H1 (cell line): ENCODE data around the gene USH1C. TPM values are rescaled to one million over a fixed set of nuclear protein-coding genes. Genes with fewer than 3 reads are reported as not detected.

Source experiments
- CTCF ChIA-PET: fragments of 300-600 bp; sonication (Branson Sonifier 250); formaldehyde crosslinking; loops from one replicate; lab custom pipeline; 2021; ENCODE audit not compliant: partially characterized antibody; lab: Charles Lee
- POLR2A ChIA-PET: fragments of 300-600 bp; sonication (Branson Sonifier 250); formaldehyde crosslinking; loops from one replicate; lab custom pipeline; 2021; ENCODE audit warnings: inconsistent platforms; ENCODE audit not compliant: partially characterized antibody; lab: Charles Lee
- DNase-seq, 2 experiments: peaks; one replicate each; pipeline versions ENCODE4 v3.0.0 to v3.0.0-alpha.2; 2010 to 2022; ENCODE audit warnings: low spot score in 2 of 2, low read depth in 1 of 2, mixed read lengths in 1 of 2
- FAIRE-seq: peaks from 2 replicates; lab custom pipeline; 2011; peaks lifted over from hg19 to GRCh38; lab: Jason Lieb, UNC
- H2AFZ ChIP-seq: 2 replicates; pipeline ENCODE4 v1.8.1; 2012; ENCODE audit warnings: low read length, inconsistent platforms
- H2AK5ac ChIP-seq: 2 replicates; pipeline ENCODE4 v1.6.1; 2013; ENCODE audit warnings: low read depth, low read length
- H2BK120ac ChIP-seq: replicated peaks from 2 replicates; pipeline ENCODE3; 2013; ENCODE audit warnings: low read depth, low read length, inconsistent platforms
- H2BK12ac ChIP-seq: 2 replicates; pipeline ENCODE4 v1.6.1; 2013; ENCODE audit warnings: low read depth, low read length
- H2BK15ac ChIP-seq: 2 replicates; pipeline ENCODE4 v1.6.1; 2013; ENCODE audit warnings: low read length
- H2BK20ac ChIP-seq: 2 replicates; pipeline ENCODE4 v1.6.1; 2013; ENCODE audit warnings: low read length
- H2BK5ac ChIP-seq: 2 replicates; pipeline ENCODE4 v1.6.1; 2013; ENCODE audit warnings: low read depth, low read length
- H3K14ac ChIP-seq: 2 replicates; pipeline ENCODE4 v1.6.1; 2013; ENCODE audit warnings: inconsistent platforms; ENCODE audit not compliant: insufficient read length
- H3K18ac ChIP-seq: 2 replicates; pipeline ENCODE4 v1.6.1; 2013; ENCODE audit warnings: low read length; ENCODE audit errors: extremely low read depth
- H3K23ac ChIP-seq: 2 replicates; pipeline ENCODE4 v1.6.1; 2013; ENCODE audit warnings: inconsistent platforms; ENCODE audit not compliant: insufficient read length
- H3K23me2 ChIP-seq: 2 replicates; pipeline ENCODE4 v1.6.1; 2013; ENCODE audit warnings: low read depth, low read length
- H3K27ac ChIP-seq: 2 replicates; pipeline ENCODE4 v1.6.1; 2011; ENCODE audit warnings: low read depth, low read length, inconsistent platforms
- H3K27me3 ChIP-seq, 4 experiments: replicated peaks in 1 of 4; 1 replicate in 1 of 4; 2 replicates in 3 of 4; pipeline versions ENCODE4 v1.6.1 to v1.8.1; 2011 to 2013; ENCODE audit warnings: low read length in 3 of 4, mild to moderate bottlenecking in 3 of 4, inconsistent platforms in 2 of 4, mixed read lengths in 2 of 4, moderate library complexity in 1 of 4; ENCODE audit not compliant: control insufficient read depth in 3 of 4, insufficient read depth in 3 of 4; ENCODE audit errors: extremely low read depth in 1 of 4
- H3K36me3 ChIP-seq, 4 experiments: 2 replicates each; pipeline versions ENCODE4 v1.6.1 to v1.8.1; 2011 to 2013; ENCODE audit warnings: mild to moderate bottlenecking in 4 of 4, low read length in 3 of 4, moderate library complexity in 2 of 4, control low read depth in 1 of 4, inconsistent platforms in 1 of 4; ENCODE audit not compliant: insufficient read depth in 4 of 4, control insufficient read depth in 2 of 4
- H3K4ac ChIP-seq: replicated peaks from 2 replicates; pipeline ENCODE3; 2013; ENCODE audit warnings: low read length, low read depth, mixed read lengths, inconsistent platforms; ENCODE audit not compliant: insufficient read length
- H3K4me1 ChIP-seq, 4 experiments: replicated peaks in 1 of 4; 1 replicate in 1 of 4; 2 replicates in 3 of 4; pipeline versions ENCODE4 v1.6.1 to v1.8.1; 2011 to 2013; ENCODE audit warnings: low read length in 3 of 4, inconsistent platforms in 2 of 4, mixed read lengths in 1 of 4; ENCODE audit not compliant: insufficient read depth in 4 of 4, control insufficient read depth in 3 of 4
- H3K4me2 ChIP-seq, 2 experiments: 2 replicates each; pipeline versions ENCODE4 v1.6.1 to v1.8.1; 2011 to 2013; ENCODE audit warnings: low read depth in 2 of 2, low read length in 2 of 2, control low read depth in 1 of 2, inconsistent platforms in 1 of 2, mild to moderate bottlenecking in 1 of 2; ENCODE audit not compliant: insufficient read depth in 1 of 2
- H3K4me3 ChIP-seq, 4 experiments: fragments of 200-600, 300-600 bp in 1 of 4; sonication (generic), shearing (Covaris generic), sonication (Bioruptor Twin) in 1 of 4; 2 replicates each; pipeline versions ENCODE4 v1.5.1 to v1.8.1; 2011 to 2016; ENCODE audit warnings: low read length in 4 of 4, low read depth in 3 of 4, control low read depth in 2 of 4, inconsistent platforms in 2 of 4, mild to moderate bottlenecking in 2 of 4, mixed read lengths in 1 of 4, moderate library complexity in 1 of 4; ENCODE audit not compliant: insufficient read depth in 2 of 4; ENCODE audit errors: extremely low read depth in 1 of 4
- H3K56ac ChIP-seq: replicated peaks from 2 replicates; pipeline ENCODE3; 2013; ENCODE audit warnings: low read depth, mild to moderate bottlenecking, mixed read lengths, low read length, inconsistent platforms; ENCODE audit not compliant: insufficient read length
- H3K79me1 ChIP-seq: 2 replicates; pipeline ENCODE4 v1.6.1; 2013; ENCODE audit warnings: low read depth, low read length, control low read depth
- H3K79me2 ChIP-seq, 2 experiments: 2 replicates each; pipeline versions ENCODE4 v1.6.1 to v1.8.1; 2012 to 2013; ENCODE audit warnings: low read length in 2 of 2, mild to moderate bottlenecking in 2 of 2, inconsistent platforms in 1 of 2; ENCODE audit not compliant: insufficient read depth in 2 of 2, control insufficient read depth in 1 of 2
- H3K9ac ChIP-seq, 4 experiments: replicated peaks in 1 of 4; 1 replicate in 1 of 4; 2 replicates in 3 of 4; pipeline versions ENCODE4 v1.6.1 to v1.8.1; 2011 to 2013; ENCODE audit warnings: low read depth in 3 of 4, low read length in 3 of 4, control low read depth in 2 of 4, mild to moderate bottlenecking in 2 of 4, moderate library complexity in 2 of 4, inconsistent platforms in 1 of 4; ENCODE audit errors: extremely low read depth in 1 of 4
- H3K9me3 ChIP-seq, 2 experiments: 2 replicates each; pipeline versions ENCODE4 v1.6.1 to v1.8.1; 2012 to 2013; ENCODE audit warnings: mild to moderate bottlenecking in 2 of 2, moderate library complexity in 2 of 2, control low read depth in 1 of 2, inconsistent platforms in 1 of 2, low read depth in 1 of 2, low read length in 1 of 2, mixed read lengths in 1 of 2; ENCODE audit not compliant: insufficient read depth in 2 of 2
- H4K20me1 ChIP-seq, 2 experiments: replicated peaks in 1 of 2; 2 replicates each; pipeline versions ENCODE3 to v1.8.1; 2011 to 2013; ENCODE audit warnings: inconsistent platforms in 2 of 2, low read length in 2 of 2, mild to moderate bottlenecking in 1 of 2; ENCODE audit not compliant: insufficient read depth in 2 of 2, control insufficient read depth in 1 of 2
- H4K5ac ChIP-seq: 2 replicates; pipeline ENCODE4 v1.6.1; 2013; ENCODE audit warnings: low read length, low read depth, mixed read lengths, inconsistent platforms; ENCODE audit not compliant: insufficient read length
- H4K8ac ChIP-seq: 2 replicates; pipeline ENCODE4 v1.8.0; 2013; ENCODE audit warnings: mild to moderate bottlenecking, moderate library complexity, low read length, inconsistent platforms; ENCODE audit not compliant: insufficient read depth; ENCODE audit errors: extremely low read depth
- H4K91ac ChIP-seq: replicated peaks from 2 replicates; pipeline ENCODE3; 2013; ENCODE audit warnings: low read length, mixed read lengths, inconsistent platforms; ENCODE audit not compliant: insufficient read length
- BACH1 ChIP-seq: IDR thresholded peaks from 2 replicates; pipeline ENCODE4 v1.6.1; 2012; ENCODE audit warnings: low read length, improper control_type of control experiment
- CHD1 ChIP-seq: IDR thresholded peaks from 2 replicates; pipeline ENCODE4 v1.6.1; 2012; ENCODE audit warnings: low read depth, low read length, improper control_type of control experiment
- CHD2 ChIP-seq: IDR thresholded peaks from 2 replicates; pipeline ENCODE4 v1.6.1; 2012; ENCODE audit warnings: low read length, improper control_type of control experiment
- HDAC6 ChIP-seq: IDR thresholded peaks from one replicate; pipeline ENCODE4 v1.7.1; 2012; ENCODE audit warnings: low read depth, mild to moderate bottlenecking, inconsistent platforms, low read length, moderate library complexity
- POLR2A ChIP-seq, 2 experiments: IDR thresholded peaks; 1 replicate in 1 of 2; 2 replicates in 1 of 2; pipeline ENCODE4 v1.6.1; 2011; ENCODE audit warnings: low read depth in 2 of 2, low read length in 2 of 2, mild to moderate bottlenecking in 2 of 2; ENCODE audit errors: control extremely low read depth in 1 of 2
- POLR2AphosphoS5 ChIP-seq: IDR thresholded peaks from 2 replicates; pipeline ENCODE4 v1.6.1; 2011; ENCODE audit warnings: low read depth, low read length
- WGBS, 2 experiments: shearing (Covaris generic) in 1 of 2; methylation state at CpG; one replicate each; pipeline versions ENCODE4 v1.1.6 to v1.1.7; 2013 to 2015; ENCODE audit warnings: low lambda C conversion rate in 2 of 2, mixed read lengths in 2 of 2, inconsistent platforms in 1 of 2, low coverage in 1 of 2, missing lambda C conversion rate in 1 of 2; ENCODE audit not compliant: insufficient replicate concordance in 2 of 2, insufficient coverage in 1 of 2, insufficient read length in 1 of 2; ENCODE audit errors: extremely low coverage in 1 of 2, missing lambda C conversion rate in 1 of 2; 5-methylcytosine and 5-hydroxymethylcytosine counted together
- polyA plus RNA-seq, 7 experiments: library from polyadenylated mRNA; depleted of rRNA in 3 of 7; stranded (reverse) in 5 of 7; unstranded in 2 of 7; fragments of >200 nt in 5 of 7; fragments of 200-250 nt in 2 of 7; gene quantifications; 1 replicate in 5 of 7; 2 replicates in 1 of 7; 4 replicates in 1 of 7; pipeline versions ENCODE4 v1.2.1 to v1.2.3, GENCODE V29; 2011 to 2013; ENCODE audit warnings: missing spikeins in 2 of 7, mixed read lengths in 2 of 7
- total RNA-seq: library from RNA; stranded (reverse); fragmentation: NEBNext Ultra II Directional; extraction: Animal tissue kit (Norgen Biotek cat#: 25700); gene quantifications from 2 replicates; pipeline ENCODE4 v1.2.1, GENCODE V29; 2021
- TF ChIP-seq, protein P1 (sequence below): IDR thresholded peaks from 2 replicates; pipeline ENCODE4 v1.6.1; 2012; ENCODE audit warnings: inconsistent platforms

USH1C gene
- total and polyA plus RNA-seq, 2 of the 8 experiments (the other 6 are each of a cell fraction or from before 2014, with no cell fraction given): 1.3 to 1.6 TPM

- CTCF ChIA-PET: interaction anchor here (0.6 to 10.1 kb wide), 29 partner anchors 8 to 419 kb away, joined by 3 to 111 read pairs (median 5); partner anchors contain the start of gene KCNJ11
- no peaks in the 10 kb centered on the region for H3K36me3 ChIP-seq
- H3K79me2 ChIP-seq: no peaks in the 10 kb centered on the region
- no peak overlapping the region for H2AFZ ChIP-seq
- peaks cover 2 to 6% of the 10 kb centered on the region in 2 experiments for H4K20me1 ChIP-seq
- no peak overlapping the region for H3K27ac ChIP-seq
- 86% methylated on average over 3 of the region's 3 CpGs; no CpG with 5 or more reads in 1 of the 2 experiments for WGBS, 2 experiments
- no peak overlapping the region for H3K4me3 ChIP-seq
- no peak overlapping the region for H2AK5ac ChIP-seq
- H3K23me2 ChIP-seq: peaks cover 12% of the 10 kb centered on the region; the same call in 1 of the 2 replicates
- H3K4me2 ChIP-seq: peak overlapping the region in 1 of 2 experiments; percentile 19; a peak in 1 of 4 replicates
- no peak overlapping the region for H4K5ac ChIP-seq
- H2BK20ac ChIP-seq: no peak overlapping the region
- H4K8ac ChIP-seq: no peak overlapping the region
- H3K4ac ChIP-seq: no peak overlapping the region
- H3K18ac ChIP-seq: no peak overlapping the region
- H3K4me1 ChIP-seq: peaks cover 0 to 10% (median 6%) of the 10 kb centered on the region in 4 experiments; a peak in 5 of 7 replicates
- DNase-seq (no peak), FAIRE-seq (no peak)
- no peak overlapping the region for H2BK120ac ChIP-seq
- no peak overlapping the region; the same call in 1 of the 2 replicates for H2BK12ac ChIP-seq
- no peak overlapping the region for H3K23ac ChIP-seq
- H3K56ac ChIP-seq: no peak overlapping the region
- no peak overlapping the region for H2BK5ac ChIP-seq
- no peak overlapping the region for H4K91ac ChIP-seq
- H3K14ac ChIP-seq: no peak overlapping the region
- no peak overlapping the region for H2BK15ac ChIP-seq
- peaks cover 31 to 40% (median 40%) of the 10 kb centered on the region in 4 experiments for H3K27me3 ChIP-seq
- no peak overlapping the region for H3K9ac ChIP-seq
- no peaks in the 10 kb centered on the region for H3K9me3 ChIP-seq
- TF ChIP-seq HDAC6: no peak
- no peak for TF ChIP-seq CHD2
- no peak for TF ChIP-seq BACH1
- TF ChIP-seq, protein P1, sequence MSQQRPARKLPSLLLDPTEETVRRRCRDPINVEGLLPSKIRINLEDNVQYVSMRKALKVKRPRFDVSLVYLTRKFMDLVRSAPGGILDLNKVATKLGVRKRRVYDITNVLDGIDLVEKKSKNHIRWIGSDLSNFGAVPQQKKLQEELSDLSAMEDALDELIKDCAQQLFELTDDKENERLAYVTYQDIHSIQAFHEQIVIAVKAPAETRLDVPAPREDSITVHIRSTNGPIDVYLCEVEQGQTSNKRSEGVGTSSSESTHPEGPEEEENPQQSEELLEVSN: no peak
- no peak for TF ChIP-seq POLR2AphosphoS5
- TF ChIP-seq POLR2A (IDR thresholded peaks at IDR 0.05; ENCODE audit: control extremely low read depth in 1 of 2, low read depth in 2 of 2, low read length in 2 of 2): no peak
- no peak for TF ChIP-seq CHD1
- H3K79me1 ChIP-seq: no peaks in the 10 kb centered on the region
- POLR2A ChIA-PET: no interaction called here
Measured at GRCh38 chr11:17472467-17472866, 71.7 kb downstream of the USH1C start.
